ENCODE results near the gene CSHL1. TPM values are rescaled to one million over a fixed set of nuclear protein-coding genes. Genes with fewer than 3 reads are reported as not detected.

The CSHL1 gene
- total and polyA plus RNA-seq, 9 of the 15 experiments (the other 6 are each of a cell fraction or from before 2014, with no cell fraction given) = not detected

DNA sequence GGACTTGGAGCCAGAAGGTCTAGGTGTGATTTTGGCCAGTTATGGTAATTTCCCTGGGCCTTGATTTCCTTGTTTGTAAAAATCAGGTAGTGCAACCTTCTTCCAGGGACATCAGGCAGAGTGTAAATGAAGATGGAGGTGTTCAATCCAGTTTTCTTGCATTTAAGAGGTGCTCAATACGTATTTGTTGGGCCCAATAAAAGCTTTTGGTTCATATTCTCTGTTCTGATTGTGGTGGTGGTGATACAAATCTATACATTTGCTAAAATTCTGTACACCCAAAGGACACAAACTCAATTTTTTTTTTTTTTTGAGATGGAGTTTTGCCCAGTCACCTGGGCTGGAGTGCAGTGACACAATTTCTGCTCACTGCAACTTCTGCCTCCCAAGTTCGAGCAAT is 15.1 kb upstream of the CSHL1 start:
- H2AFZ ChIP-seq (ENCODE audit: low read depth, low read length) = no peak overlapping the region
- peaks cover 0 to 20% of the 10 kb centered on the region in 2 experiments; a peak in 2 of 5 replicates for H3K4me1 ChIP-seq (replicated peaks in 1 of 2; ENCODE audit: control insufficient read depth in 2 of 2, insufficient read depth in 2 of 2, low read length in 2 of 2)
- no TSS peak for BruUV-seq (replicated peaks)
- H3K9me1 ChIP-seq (ENCODE audit: control insufficient read depth, insufficient read depth, low read length) = no peaks in the 10 kb centered on the region
- H3K27me3 ChIP-seq (ENCODE audit: control insufficient read depth in 2 of 2, insufficient read depth in 2 of 2, low read length in 2 of 2) = peaks cover 0 to 9% of the 10 kb centered on the region in 2 experiments; a peak in 2 of 5 replicates
- ChIA-PET CTCF (ENCODE audit: low intra/inter-chr PET ratio) (no interaction called here), POLR2A (interaction anchor here (0.6 kb wide), 1 partner anchor 79 kb away, joined by 3 read pairs; no protein-coding TSS in a partner anchor)
- intact Hi-C loops (cut with micrococcal nuclease) (no loop called here), in situ Hi-C loops (cut with MboI) (no loop called here)
- ATAC-seq (no peak), FAIRE-seq (no peak), DNase-seq (ENCODE audit: extremely low read depth in 1 of 4, low spot score in 3 of 4) (no peak)
- WGBS (ENCODE audit: insufficient coverage, low coverage, missing lambda C conversion rate) = 13% methylated on average over 2 of the region's 2 CpGs
- H3K79me2 ChIP-seq (ENCODE audit: control insufficient read depth, insufficient read depth, low read length) = no peaks in the 10 kb centered on the region
- no peak overlapping the region for H3K27ac ChIP-seq (ENCODE audit: extremely low read depth, low read depth, low read length)
- TF ChIP-seq SIRT6 (IDR thresholded peaks at IDR 0.05; ENCODE audit: low read depth, low read length) = no peak
- no peak for TF ChIP-seq JUND (IDR thresholded peaks at IDR 0.05; ENCODE audit: borderline replicate concordance, low read depth, low read length)
- TF ChIP-seq JUND (tag; IDR thresholded peaks at IDR 0.05; ENCODE audit: borderline replicate concordance, low read depth, low read length) = no peak
- no peak for TF ChIP-seq RFX7 (CRISPR knock-in tag; IDR thresholded peaks at IDR 0.05)
- TF ChIP-seq, protein P1, sequence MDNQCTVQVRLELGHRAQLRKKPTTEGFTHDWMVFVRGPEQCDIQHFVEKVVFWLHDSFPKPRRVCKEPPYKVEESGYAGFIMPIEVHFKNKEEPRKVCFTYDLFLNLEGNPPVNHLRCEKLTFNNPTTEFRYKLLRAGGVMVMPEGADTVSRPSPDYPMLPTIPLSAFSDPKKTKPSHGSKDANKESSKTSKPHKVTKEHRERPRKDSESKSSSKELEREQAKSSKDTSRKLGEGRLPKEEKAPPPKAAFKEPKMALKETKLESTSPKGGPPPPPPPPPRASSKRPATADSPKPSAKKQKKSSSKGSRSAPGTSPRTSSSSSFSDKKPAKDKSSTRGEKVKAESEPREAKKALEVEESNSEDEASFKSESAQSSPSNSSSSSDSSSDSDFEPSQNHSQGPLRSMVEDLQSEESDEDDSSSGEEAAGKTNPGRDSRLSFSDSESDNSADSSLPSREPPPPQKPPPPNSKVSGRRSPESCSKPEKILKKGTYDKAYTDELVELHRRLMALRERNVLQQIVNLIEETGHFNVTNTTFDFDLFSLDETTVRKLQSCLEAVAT (IDR thresholded peaks at IDR 0.05) = no peak
- H3K9ac ChIP-seq (ENCODE audit: insufficient read depth in 1 of 2, low read depth in 2 of 2, low read length in 2 of 2) = no peak overlapping the region
- H4K20me1 ChIP-seq (replicated peaks; ENCODE audit: control insufficient read depth, insufficient read depth, low read length) = no peaks in the 10 kb centered on the region
- H3K36me3 ChIP-seq (ENCODE audit: control insufficient read depth, insufficient read depth, low read length) = no peaks in the 10 kb centered on the region
- no peak overlapping the region for H3K4me2 ChIP-seq (ENCODE audit: insufficient read depth, low read length)
- H3K4me3 ChIP-seq = no peak overlapping the region
- H3K9me3 ChIP-seq (replicated peaks; ENCODE audit: control insufficient read depth, insufficient read depth, low read depth, low read length) = no peaks in the 10 kb centered on the region

Data from K562 (cell line).